Measurements from ENCODE around the gene CFAP97D2. TPM values are rescaled to one million over a fixed set of nuclear protein-coding genes. Genes with fewer than 3 reads are reported as not detected.

Gene CFAP97D2
- total and polyA plus RNA-seq, 2 experiments from 2014 or later: not detected

DNA sequence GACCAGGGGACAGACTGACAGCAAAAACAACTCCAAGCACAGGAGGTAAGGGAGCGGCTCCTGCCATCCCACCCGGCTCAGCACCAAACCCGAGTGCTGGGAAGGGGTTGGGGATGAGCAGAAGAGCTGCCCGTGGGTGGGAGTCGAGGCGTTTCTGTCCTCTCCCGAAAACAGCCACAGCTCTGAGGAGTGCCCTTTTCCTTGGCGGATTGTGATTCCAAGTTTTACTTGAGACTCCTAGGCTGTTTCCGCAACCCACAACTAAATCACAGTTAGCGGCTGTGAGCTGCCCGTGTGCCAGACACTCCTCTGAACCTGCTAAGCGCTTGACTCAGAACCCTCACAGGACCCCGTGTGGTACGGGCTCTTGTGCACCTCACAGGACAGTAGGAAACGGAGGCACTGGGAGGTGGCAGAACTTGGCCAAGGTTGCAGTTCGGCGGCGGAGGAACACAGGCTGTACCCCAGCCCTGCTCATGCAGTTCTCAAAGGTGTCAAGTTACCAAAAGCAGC is 21.4 kb downstream of the CFAP97D2 start:
- Histone ChIP-seq H2AFZ (no peak overlapping the region), H3K36me3 (replicated peaks; ENCODE audit: insufficient read depth, low read depth) (no peaks in the 10 kb centered on the region), H3K9me2 (replicated peaks; ENCODE audit: insufficient read depth) (no peaks in the 10 kb centered on the region), H3K4me2 (no peak overlapping the region), H3K27me3 (no peaks in the 10 kb centered on the region), H3K4me3 (no peak overlapping the region), H4K20me1 (ENCODE audit: insufficient read depth, poor library complexity, severe bottlenecking) (no peaks in the 10 kb centered on the region), H3K9me3 (ENCODE audit: low read depth) (no peaks in the 10 kb centered on the region), H3K27ac (no peak overlapping the region), H3K79me2 (no peaks in the 10 kb centered on the region), H3K4me1 (ENCODE audit: insufficient read depth) (no peaks in the 10 kb centered on the region)
- TF ChIP-seq EZH2phosphoT487 (IDR thresholded peaks at IDR 0.05; ENCODE audit: low read depth, severe bottlenecking, unreplicated experiment) (no peak), EZH2 (IDR thresholded peaks at IDR 0.05; ENCODE audit: borderline replicate concordance) (no peak)
- TF ChIP-seq, protein P1, sequence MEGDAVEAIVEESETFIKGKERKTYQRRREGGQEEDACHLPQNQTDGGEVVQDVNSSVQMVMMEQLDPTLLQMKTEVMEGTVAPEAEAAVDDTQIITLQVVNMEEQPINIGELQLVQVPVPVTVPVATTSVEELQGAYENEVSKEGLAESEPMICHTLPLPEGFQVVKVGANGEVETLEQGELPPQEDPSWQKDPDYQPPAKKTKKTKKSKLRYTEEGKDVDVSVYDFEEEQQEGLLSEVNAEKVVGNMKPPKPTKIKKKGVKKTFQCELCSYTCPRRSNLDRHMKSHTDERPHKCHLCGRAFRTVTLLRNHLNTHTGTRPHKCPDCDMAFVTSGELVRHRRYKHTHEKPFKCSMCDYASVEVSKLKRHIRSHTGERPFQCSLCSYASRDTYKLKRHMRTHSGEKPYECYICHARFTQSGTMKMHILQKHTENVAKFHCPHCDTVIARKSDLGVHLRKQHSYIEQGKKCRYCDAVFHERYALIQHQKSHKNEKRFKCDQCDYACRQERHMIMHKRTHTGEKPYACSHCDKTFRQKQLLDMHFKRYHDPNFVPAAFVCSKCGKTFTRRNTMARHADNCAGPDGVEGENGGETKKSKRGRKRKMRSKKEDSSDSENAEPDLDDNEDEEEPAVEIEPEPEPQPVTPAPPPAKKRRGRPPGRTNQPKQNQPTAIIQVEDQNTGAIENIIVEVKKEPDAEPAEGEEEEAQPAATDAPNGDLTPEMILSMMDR (IDR thresholded peaks at IDR 0.05; ENCODE audit: poor library complexity): no peak
- DNase-seq (ENCODE audit: low spot score): no peak
- WGBS (ENCODE audit: low lambda C conversion rate, missing lambda C conversion rate): 80% methylated on average over 18 of the region's 18 CpGs

DNA sequence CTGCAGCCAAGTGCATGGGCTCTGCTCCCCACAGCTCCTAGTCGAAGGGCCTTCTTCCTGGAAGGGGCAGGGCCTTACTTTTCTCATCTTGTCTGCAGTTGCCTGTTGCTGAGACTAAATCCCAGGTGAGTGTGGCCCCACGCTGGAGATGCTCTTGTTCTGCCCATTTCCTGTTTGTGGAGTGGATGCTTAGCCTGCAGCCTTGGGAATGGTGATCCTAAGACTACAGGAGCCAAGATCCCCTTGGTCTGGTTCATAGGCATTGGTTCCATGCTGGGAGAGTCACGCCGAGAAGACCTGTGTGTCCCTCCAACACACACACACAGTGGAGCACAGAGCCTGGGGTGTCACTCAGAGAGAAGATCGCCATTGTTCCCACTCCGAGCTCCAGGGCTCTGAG is 23.5 kb downstream of the CFAP97D2 start:
- DNase-seq (ENCODE audit: low spot score): no peak
- Histone ChIP-seq H3K9me2 (replicated peaks; ENCODE audit: insufficient read depth) (no peaks in the 10 kb centered on the region), H4K20me1 (ENCODE audit: insufficient read depth, poor library complexity, severe bottlenecking) (no peaks in the 10 kb centered on the region), H2AFZ (no peak overlapping the region), H3K9me3 (ENCODE audit: low read depth) (no peaks in the 10 kb centered on the region), H3K36me3 (replicated peaks; ENCODE audit: insufficient read depth, low read depth) (no peaks in the 10 kb centered on the region), H3K27me3 (no peaks in the 10 kb centered on the region), H3K4me2 (no peak overlapping the region), H3K27ac (no peak overlapping the region), H3K4me1 (ENCODE audit: insufficient read depth) (no peaks in the 10 kb centered on the region), H3K79me2 (no peaks in the 10 kb centered on the region), H3K4me3 (no peak overlapping the region)
- TF ChIP-seq, protein P1 (IDR thresholded peaks at IDR 0.05; ENCODE audit: poor library complexity): no peak
- TF ChIP-seq EZH2 (IDR thresholded peaks at IDR 0.05; ENCODE audit: borderline replicate concordance) (no peak), EZH2phosphoT487 (IDR thresholded peaks at IDR 0.05; ENCODE audit: low read depth, severe bottlenecking, unreplicated experiment) (no peak)
- WGBS (ENCODE audit: low lambda C conversion rate, missing lambda C conversion rate): 85% methylated on average over 6 of the region's 6 CpGs

DNA sequence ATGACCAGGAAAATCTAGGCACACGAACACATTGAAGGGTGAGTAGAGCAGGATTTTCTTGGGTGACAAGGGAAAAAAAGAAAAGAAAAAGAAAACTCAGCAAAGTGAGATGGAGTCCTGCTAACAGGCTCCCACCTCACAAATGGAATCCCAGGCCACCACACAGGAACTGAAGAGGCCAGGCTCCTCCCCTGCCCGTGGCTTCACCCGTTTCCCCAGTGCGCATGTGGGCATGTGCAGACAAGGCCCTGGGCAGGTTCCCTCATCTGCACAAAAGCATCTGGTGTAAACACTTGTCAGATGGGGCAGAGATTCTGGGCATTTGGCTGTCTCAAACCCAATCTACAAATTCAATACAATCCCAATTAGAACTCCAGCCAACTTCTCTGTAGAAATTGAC is 24.5 kb downstream of the CFAP97D2 start:
- H4K20me1 ChIP-seq (ENCODE audit: insufficient read depth, poor library complexity, severe bottlenecking): no peaks in the 10 kb centered on the region
- DNase-seq (ENCODE audit: low spot score): no peak
- H3K27me3 ChIP-seq: no peaks in the 10 kb centered on the region
- 72% methylated on average over 4 of the region's 4 CpGs for WGBS (ENCODE audit: low lambda C conversion rate, missing lambda C conversion rate)
- TF ChIP-seq EZH2 (IDR thresholded peaks at IDR 0.05; ENCODE audit: borderline replicate concordance) (no peak), EZH2phosphoT487 (IDR thresholded peaks at IDR 0.05; ENCODE audit: low read depth, severe bottlenecking, unreplicated experiment) (no peak)
- TF ChIP-seq, protein P1 (IDR thresholded peaks at IDR 0.05; ENCODE audit: poor library complexity): no peak
- no peak overlapping the region for H3K4me2 ChIP-seq
- no peak overlapping the region for H3K4me3 ChIP-seq
- no peaks in the 10 kb centered on the region for H3K9me2 ChIP-seq (replicated peaks; ENCODE audit: insufficient read depth)
- no peak overlapping the region for H3K27ac ChIP-seq
- H2AFZ ChIP-seq: no peak overlapping the region
- no peaks in the 10 kb centered on the region for H3K36me3 ChIP-seq (replicated peaks; ENCODE audit: insufficient read depth, low read depth)
- no peaks in the 10 kb centered on the region for H3K9me3 ChIP-seq (ENCODE audit: low read depth)
- H3K79me2 ChIP-seq: no peaks in the 10 kb centered on the region
- no peaks in the 10 kb centered on the region for H3K4me1 ChIP-seq (ENCODE audit: insufficient read depth)

DNA sequence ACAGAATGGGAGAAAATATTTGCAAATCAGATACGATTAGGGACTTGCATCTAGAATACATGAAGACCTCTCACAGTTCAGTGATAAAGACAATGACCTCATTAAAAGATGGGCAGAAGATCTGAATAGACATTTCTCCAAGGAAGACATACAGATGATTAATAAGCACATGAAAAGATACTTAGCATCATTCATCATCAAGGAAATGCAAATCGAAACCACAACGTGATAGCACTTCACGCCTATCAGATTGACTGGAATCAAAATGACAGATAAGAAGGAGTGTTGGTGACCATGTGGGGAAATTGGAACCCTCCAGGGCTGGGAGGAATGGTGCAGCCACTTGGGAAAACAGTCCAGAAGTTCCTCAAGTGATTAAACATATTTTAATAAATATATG is 25.8 kb downstream of the CFAP97D2 start:
- H2AFZ ChIP-seq: no peak overlapping the region
- no peaks in the 10 kb centered on the region for H3K4me1 ChIP-seq (ENCODE audit: insufficient read depth)
- DNase-seq (ENCODE audit: low spot score): no peak
- H3K9me3 ChIP-seq (ENCODE audit: low read depth): no peaks in the 10 kb centered on the region
- no peak overlapping the region for H3K4me3 ChIP-seq
- no peaks in the 10 kb centered on the region for H3K79me2 ChIP-seq
- no peaks in the 10 kb centered on the region for H4K20me1 ChIP-seq (ENCODE audit: insufficient read depth, poor library complexity, severe bottlenecking)
- no peaks in the 10 kb centered on the region for H3K27me3 ChIP-seq
- H3K4me2 ChIP-seq: no peak overlapping the region
- TF ChIP-seq EZH2 (IDR thresholded peaks at IDR 0.05; ENCODE audit: borderline replicate concordance): no peak
- WGBS (ENCODE audit: low lambda C conversion rate, missing lambda C conversion rate): 84% methylated on average over 4 of the region's 4 CpGs
- no peak overlapping the region for H3K27ac ChIP-seq
- H3K9me2 ChIP-seq (replicated peaks; ENCODE audit: insufficient read depth): no peaks in the 10 kb centered on the region
- no peaks in the 10 kb centered on the region for H3K36me3 ChIP-seq (replicated peaks; ENCODE audit: insufficient read depth, low read depth)
